ENCODE results near the gene FLII. TPM values are rescaled to one million over a fixed set of nuclear protein-coding genes. Genes with fewer than 3 reads are reported as not detected.
"Not testable (repeated sequence)": the region's sequence is repeated elsewhere in the genome, so short reads cannot be mapped to it uniquely, and the experiment has no call there.

The FLII gene
- total RNA-seq (2014; rRNA removed; shearing (Covaris generic)), result 179 and 192 TPM in 2 replicates

GRCh38 chr17:18258356-18259038 is at the start of gene FLII:
Gene FLII (minus strand): TSS chr17:18258738. CDS start chr17:18258690, 48 bp downstream.
- DNase-seq (ENCODE audit: low read depth), result peak; percentile 61

GRCh38 chr17:18303206-18303605 is 44.7 kb upstream of the FLII start:
- not testable (repeated sequence) for DNase-seq (ENCODE audit: low read depth)

GRCh38 chr17:18300725-18301480 is 42.4 kb upstream of the FLII start:
- no peak for DNase-seq (ENCODE audit: low read depth)

- not testable (repeated sequence) for DNase-seq (ENCODE audit: low read depth)
Observed at GRCh38 chr17:18298061-18298460, 39.5 kb upstream of the FLII start.

GRCh38 chr17:18291718-18292540 is 33.4 kb upstream of the FLII start:
- DNase-seq (ENCODE audit: low read depth), result no peak

- no peak for DNase-seq (ENCODE audit: low read depth)
Observed at GRCh38 chr17:18285296-18285695, 26.8 kb upstream of the FLII start.

GRCh38 chr17:18281788-18282187 is 23.2 kb upstream of the FLII start:
- DNase-seq (ENCODE audit: low read depth), result no peak

GRCh38 chr17:18280766-18281371 is 22.3 kb upstream of the FLII start:
- DNase-seq (ENCODE audit: low read depth), result no peak

GRCh38 chr17:18280249-18280648 is 21.7 kb upstream of the FLII start:
- DNase-seq (ENCODE audit: low read depth), result no peak

GRCh38 chr17:18278867-18279266 is 20.3 kb upstream of the FLII start:
- no peak for DNase-seq (ENCODE audit: low read depth)

- no peak for DNase-seq (ENCODE audit: low read depth)
Observed at GRCh38 chr17:18277076-18277475, 18.5 kb upstream of the FLII start.

GRCh38 chr17:18270046-18270931 is 11.8 kb upstream of the FLII start:
- DNase-seq (ENCODE audit: low read depth), result no peak

- no peak for DNase-seq (ENCODE audit: low read depth)
Observed at GRCh38 chr17:18267927-18268711, 9.6 kb upstream of the FLII start.

GRCh38 chr17:18267366-18267765 is 8.8 kb upstream of the FLII start:
- no peak for DNase-seq (ENCODE audit: low read depth)

- no peak for DNase-seq (ENCODE audit: low read depth)
Observed at GRCh38 chr17:18263885-18264682, 5.5 kb upstream of the FLII start.

- DNase-seq (ENCODE audit: low read depth), result no peak
Observed at GRCh38 chr17:18262641-18263040, 4.1 kb upstream of the FLII start.

- DNase-seq (ENCODE audit: low read depth), result no peak
Observed at GRCh38 chr17:18262111-18262510, 3.6 kb upstream of the FLII start.

- no peak for DNase-seq (ENCODE audit: low read depth)
Observed at GRCh38 chr17:18261659-18262058, 3.1 kb upstream of the FLII start.

- DNase-seq (ENCODE audit: low read depth), result peak; percentile 69
Observed at GRCh38 chr17:18261146-18261515, 2.6 kb upstream of the FLII start.
